Effector CD4-positive, alpha-beta T cell (primary cell): ENCODE measurements around the gene PBX2.
A peak's percentile ranks its signal among the peaks of the same experiment; 100 is the strongest.

Source experiments
- DNase-seq: peaks from one replicate; pipeline ENCODE4 v3.0.0-alpha.2; 2020

Gene PBX2

DNA sequence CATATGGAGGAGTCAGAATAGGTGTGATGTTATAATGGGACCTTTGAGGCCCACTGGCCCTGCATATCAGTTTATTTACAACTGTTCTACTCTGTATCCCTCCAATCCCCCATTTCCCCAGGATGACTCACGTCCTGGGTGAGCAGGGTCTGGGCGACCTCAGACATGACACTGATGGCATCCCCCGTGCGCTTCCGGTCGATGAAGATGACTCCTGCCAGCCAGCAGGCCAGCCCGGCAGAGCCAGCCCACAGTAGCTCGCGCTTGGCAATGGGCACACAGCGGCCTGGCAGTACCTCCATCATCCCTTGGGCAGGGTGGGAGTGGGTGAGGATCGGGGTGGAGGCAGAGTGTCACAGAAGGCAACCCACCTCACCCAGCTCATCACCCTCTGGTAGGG lies 19.7 kb downstream of the PBX2 start:
- no peak for DNase-seq

- DNase-seq = no peak
Measured at GRCh38 chr6:32168807-32169591, 21.0 kb downstream of the PBX2 start.

GRCh38 chr6:32168350-32168749 lies 21.7 kb downstream of the PBX2 start:
- DNase-seq = no peak

- DNase-seq = no peak
Measured at GRCh38 chr6:32167761-32168262, 22.2 kb downstream of the PBX2 start.

DNA sequence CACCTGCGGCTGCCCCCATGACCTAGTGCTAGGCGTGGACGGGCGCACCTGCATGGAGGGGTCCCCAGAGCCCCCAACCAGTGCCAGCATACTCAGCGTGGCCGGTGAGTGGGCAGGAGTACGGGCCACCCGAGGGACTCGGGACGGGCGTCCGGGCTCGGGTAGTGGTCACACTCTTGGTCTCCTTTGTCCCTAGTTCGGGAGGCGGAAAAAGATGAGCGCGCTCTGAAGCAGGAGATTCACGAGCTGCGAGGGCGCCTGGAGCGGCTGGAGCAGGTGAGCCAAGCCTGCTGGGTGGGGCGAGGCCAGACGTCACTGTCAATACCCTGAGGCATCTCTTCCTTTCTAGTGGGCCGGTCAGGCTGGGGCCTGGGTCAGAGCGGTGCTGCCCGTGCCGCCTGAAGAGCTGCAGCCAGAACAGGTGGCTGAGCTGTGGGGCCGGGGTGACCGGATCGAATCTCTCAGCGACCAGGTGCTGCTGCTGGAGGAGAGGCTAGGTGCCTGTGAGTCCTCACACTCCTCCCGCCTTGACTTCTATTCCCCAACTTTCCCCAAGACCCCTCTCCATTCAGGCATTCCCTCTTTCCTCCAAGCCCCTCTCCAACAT lies 22.7 kb downstream of the PBX2 start:
- no peak for DNase-seq

- no peak for DNase-seq
Measured at GRCh38 chr6:32166411-32167061, 23.5 kb downstream of the PBX2 start.

DNA sequence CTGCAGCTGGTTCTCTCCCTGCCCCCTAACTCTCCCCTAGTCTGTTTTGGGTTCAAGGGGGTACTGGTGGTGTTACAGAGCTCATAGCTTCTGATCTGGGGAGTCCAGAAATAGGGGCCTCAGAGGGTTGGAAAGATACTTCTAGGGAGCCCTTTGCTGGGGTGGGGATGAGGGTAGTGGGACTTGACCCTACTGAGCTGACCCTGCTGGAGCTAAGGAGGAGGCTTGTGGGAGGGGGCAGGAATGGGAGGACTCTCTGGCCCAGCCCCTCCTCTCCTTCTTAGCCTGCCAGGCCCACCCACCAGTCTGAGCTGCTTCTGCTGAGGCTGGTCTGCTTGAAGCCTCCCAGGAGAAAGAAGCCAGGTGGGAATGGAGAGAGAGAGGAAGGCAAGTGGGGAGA lies 25.7 kb downstream of the PBX2 start, which contains the start of gene EGFL8:
Gene EGFL8, plus strand, starts transcription at position 301 of the 400 bp plus-strand sequence. CDS start 1,571 bp downstream, outside the sequence.
- DNase-seq = no peak

DNA sequence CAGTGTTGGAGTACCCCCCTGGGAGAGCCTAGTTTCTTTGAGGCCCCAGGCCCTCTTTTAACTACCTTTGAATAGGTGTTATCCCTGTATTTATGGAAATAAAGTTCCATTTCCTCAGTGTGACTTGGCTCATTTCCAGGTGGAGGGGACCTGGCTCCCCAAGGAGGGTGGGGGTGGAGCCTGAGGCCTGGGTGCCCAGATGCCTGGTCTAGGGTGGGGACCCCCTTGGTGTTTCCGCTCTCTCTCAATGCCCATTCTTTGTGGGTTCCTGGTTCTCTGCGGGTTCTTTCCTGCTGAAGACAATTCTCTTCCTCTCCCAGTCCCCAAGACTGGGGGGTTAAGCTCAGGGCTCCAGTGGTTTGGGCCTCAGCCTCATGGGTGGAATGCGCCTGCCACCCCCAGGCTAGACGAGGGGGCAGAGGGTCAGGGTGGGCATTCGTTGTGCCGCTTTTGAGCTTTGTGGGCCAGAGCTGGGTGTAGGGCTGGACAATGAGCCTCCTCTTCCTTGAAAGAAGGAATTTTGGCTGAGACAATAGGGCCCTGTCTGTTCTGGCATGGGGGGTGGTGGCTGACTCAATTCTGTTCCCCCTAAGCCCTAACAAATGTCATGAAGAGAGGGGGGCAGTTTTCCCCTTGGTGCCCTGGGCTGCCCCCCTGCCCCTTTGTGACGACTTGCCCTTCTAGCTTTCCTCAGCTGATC lies 26.3 kb downstream of the PBX2 start:
- no peak for DNase-seq

DNA sequence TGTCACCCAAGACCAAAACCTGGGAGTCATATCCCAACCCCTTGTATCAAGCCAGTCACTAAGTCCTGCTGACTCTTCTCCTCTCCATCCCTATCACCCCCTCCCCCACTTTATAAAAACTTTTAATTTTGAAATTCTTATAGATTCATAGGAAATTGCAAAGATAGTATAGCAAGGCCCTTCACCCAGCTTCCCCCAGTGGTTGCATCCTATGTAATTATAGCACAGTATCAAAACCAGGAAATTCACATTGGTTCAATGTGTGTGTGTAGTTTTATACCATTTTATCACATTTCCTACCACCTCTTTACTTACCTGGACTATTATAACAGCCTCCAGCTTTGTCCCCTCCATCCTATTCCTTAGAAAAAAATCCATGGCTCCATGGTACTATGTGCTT lies 31.9 kb downstream of the PBX2 start:
- no peak for DNase-seq

- no peak for DNase-seq
Measured at GRCh38 chr6:32156891-32157290, 33.1 kb downstream of the PBX2 start.

DNA sequence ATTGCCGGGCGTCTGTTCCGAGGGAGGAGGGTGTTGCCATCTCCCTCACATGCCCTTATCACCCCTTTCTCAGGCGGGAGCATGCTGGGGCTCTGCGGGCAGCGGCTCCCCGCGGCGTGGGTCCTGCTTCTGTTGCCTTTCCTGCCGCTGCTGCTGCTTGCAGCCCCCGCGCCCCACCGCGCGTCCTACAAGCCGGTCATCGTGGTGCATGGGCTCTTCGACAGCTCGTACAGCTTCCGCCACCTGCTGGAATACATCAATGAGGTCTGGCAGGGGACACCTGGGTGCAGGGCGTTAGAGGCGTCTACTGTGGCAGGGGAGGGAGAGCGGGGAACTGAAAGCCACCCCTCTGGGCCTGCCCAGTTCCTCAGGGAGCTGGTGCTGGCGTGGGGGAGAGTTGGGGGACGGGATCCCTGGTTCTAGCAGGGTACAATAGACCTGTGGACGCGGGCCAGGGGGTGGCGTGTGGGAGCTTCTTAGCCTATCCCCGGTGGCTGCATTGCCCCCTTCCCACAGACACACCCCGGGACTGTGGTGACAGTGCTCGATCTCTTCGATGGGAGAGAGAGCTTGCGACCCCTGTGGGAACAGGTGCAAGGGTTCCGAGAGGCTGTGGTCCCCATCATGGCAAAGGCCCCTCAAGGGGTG lies 35.4 kb downstream of the PBX2 start:
- peak; percentile 52 for DNase-seq

DNA sequence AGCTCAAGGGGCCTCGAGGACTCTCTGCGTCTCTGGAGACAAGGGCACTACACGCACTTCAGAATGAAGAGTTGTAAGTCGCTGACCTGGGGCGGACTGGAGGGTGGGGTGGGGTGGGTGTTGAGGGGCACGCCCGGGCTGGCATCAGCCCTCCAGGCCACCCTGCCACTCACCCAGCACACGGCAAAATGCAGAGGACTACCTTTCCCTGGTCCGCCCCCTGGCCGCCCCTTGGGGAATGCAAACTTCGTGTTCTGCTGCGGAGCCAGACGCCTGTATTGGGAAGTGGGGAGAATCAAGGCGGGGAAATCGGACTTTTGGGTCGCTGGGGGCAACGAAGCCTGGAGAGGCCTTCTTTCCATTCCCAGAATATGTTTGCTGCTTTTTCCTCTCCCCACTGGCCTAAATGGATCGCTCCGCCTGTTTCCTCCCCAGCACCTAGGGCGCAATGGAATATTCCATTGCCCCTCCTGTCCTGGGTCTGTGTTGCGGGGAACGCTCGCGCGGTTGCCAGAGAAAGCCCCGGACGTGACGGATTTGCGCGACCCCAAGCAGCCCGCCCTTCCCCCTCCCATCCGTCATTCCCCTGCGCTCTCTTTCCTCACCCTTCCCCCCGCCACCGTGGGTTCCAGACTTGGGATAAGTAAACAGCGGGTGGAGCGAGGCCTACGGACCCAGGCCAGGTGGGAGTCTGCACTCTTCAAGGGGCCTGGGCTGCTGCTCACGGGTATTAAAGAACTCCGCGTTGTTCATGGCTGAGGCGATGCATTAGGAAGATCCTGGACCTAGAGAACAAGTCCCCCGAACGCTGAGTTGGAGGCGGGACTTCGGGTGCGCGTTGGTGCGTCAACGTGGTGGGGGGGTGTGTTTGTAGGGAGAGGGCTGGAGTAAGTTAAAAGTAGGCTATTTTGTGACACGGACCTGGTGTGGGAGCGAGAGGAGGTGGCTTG lies 36.2 kb downstream of the PBX2 start, which contains the start of gene PPT2:
Gene PPT2, plus strand, starts transcription at position 578 of the 950 bp plus-strand sequence. CDS start 454 bp downstream, outside the sequence.
- peak; percentile 51 for DNase-seq

GRCh38 chr6:32152769-32153563 lies 37.0 kb downstream of the PBX2 start:
- DNase-seq = no peak

GRCh38 chr6:32151863-32152768 lies 37.9 kb downstream of the PBX2 start, which contains the start of gene PRRT1:
Gene PRRT1 (minus strand): TSS chr6:32151939. CDS start chr6:32151827, 112 bp downstream.
- DNase-seq = no peak

DNA sequence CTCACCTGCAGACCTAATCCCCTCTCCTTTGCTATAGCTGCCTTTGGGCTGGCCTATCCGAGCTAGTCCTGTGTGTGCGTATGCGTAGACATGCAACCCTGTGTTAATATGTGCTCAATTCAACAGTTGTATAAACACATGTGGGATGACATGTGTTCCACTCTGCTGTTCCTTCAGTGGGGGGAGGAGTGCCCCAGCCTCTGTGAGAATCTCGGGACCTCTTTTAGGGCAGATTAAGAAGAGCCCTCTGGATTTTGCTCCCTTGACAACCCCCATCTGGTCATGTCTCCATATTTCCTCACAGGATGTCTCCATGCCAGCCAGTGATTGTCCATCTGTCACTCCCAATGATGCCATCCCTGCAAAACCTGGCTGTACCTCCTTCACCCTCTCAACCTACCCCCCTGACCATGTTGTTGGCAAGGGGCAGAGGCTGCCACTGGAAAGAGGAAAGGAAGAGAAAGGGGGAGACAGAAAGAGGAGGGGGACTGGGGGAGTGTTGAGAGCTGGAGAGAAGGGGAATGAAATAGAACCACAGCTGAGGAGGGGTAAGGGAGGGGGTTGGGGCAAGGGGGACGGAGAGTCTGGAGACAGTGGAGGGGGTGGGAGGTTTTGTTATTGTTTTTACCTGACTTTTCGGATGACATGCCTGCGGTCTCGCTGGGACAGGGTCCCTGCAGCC lies 38.7 kb downstream of the PBX2 start:
- DNase-seq = no peak

GRCh38 chr6:32149932-32150870 lies 39.8 kb downstream of the PBX2 start:
- no peak for DNase-seq

DNA sequence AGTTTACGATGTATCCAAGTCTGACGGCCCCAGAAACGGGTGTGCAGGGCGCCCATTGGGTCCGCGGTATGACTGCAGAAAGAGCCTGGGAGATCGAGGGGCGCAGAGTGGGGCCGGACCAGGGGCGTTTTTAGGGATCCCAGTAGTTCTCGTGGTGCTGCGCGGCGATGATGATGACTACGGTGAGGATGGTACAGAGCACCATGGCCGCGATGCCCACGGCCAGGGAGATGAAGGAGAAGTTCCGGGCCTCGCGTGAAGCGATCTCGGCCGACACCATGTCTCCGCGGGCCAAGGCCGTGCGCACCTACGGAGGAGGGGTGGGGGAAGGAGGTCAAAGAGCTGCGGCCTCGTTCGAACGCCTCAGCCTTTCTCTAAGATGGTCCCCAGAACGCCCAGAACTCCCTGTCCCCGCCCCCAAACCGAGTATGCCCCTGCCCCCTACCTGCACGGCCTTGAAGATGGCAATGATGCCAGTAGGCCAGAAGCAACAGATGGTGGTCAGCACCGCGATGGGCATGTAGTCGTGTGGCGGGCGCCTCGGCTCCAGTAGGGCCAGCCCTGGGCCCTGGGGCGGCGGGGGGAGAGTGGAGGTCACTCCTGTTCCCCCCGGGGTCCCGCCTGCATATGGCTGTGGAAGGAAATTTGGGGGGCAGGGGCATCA lies 40.8 kb downstream of the PBX2 start:
- DNase-seq = no peak
